MM.1S (cell line): Measurements from ENCODE around the gene NXPE1.

Source experiments
- CTCF ChIP-seq: fragments of 300-600 bp; sonication (generic); IDR thresholded peaks from 2 replicates; pipeline ENCODE4 v1.5.1; 2016; ENCODE audit warnings: antibody characterized with exemption, low read length, mixed read lengths
- EZH2phosphoT487 ChIP-seq: fragments of 300-600 bp; sonication (generic); IDR thresholded peaks from 2 replicates; pipeline ENCODE4 v1.6.1; 2018; ENCODE audit warnings: antibody characterized with exemption, low read length

- TF ChIP-seq CTCF (no peak), EZH2phosphoT487 (no peak)
These were observed 2.7 kb upstream of the NXPE1 start for GRCh38 chr11:114562166-114562916.
